ENCODE results near the gene TPX2.

TPX2 gene

DNA sequence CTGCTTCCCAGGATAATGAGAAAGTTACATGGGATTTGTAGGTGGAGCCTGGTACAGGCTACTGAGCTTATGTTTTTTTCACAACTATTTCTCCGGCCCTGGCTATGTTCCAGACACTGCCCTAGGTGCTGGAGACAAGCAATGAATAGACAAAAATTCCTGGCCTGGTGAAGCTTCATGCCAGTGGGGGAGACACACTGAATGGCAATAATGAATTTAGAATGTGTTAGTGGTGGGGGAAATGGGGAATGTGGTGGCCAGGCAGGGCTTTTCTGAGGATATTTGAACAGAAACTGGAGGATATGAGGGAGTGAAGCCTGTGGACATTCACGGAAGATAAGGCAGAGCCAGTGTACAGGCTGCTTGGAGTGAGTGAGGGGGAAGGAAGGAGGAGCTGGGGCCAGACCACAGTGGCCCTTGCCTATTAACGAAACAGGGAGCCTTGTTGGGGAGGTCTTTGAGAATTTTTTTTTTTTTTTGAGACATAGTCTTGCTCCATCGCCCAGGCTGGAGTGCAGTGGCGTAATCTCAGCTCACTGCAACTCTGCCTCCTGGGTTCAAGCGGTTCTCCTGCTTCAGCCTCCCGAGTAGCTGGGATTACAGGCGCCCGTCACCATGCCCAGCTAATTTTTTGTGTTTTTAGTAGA is 99.7 kb downstream of the TPX2 start:
- peak overlapping the region; percentile 68 for H3K27ac ChIP-seq (ENCODE audit: low read depth, low read length, severe bottlenecking)
- H3K4me1 ChIP-seq (ENCODE audit: control insufficient read depth, insufficient read depth, low read length, poor library complexity, severe bottlenecking): peaks cover 65% of the 10 kb centered on the region
- WGBS, 2 experiments (ENCODE audit: insufficient coverage in 2 of 2): 92 to 93% methylated on average over 2 to 6 of the region's 9 CpGs
- H3K4me3 ChIP-seq (ENCODE audit: extremely low read depth, insufficient read depth, low read length, poor library complexity, severe bottlenecking): no peak overlapping the region
- no peaks in the 10 kb centered on the region for H3K36me3 ChIP-seq (ENCODE audit: control insufficient read depth, insufficient read depth, low read length)
- H3K9me3 ChIP-seq (ENCODE audit: control insufficient read depth, low read length): no peaks in the 10 kb centered on the region

GRCh38 chr20:31839782-31840487 is 100.8 kb downstream of the TPX2 start:
- Histone ChIP-seq H3K36me3 (ENCODE audit: control insufficient read depth, insufficient read depth, low read length) (no peaks in the 10 kb centered on the region), H3K9me3 (ENCODE audit: control insufficient read depth, low read length) (no peaks in the 10 kb centered on the region), H3K27ac (ENCODE audit: low read depth, low read length, severe bottlenecking) (no peak overlapping the region), H3K4me1 (ENCODE audit: control insufficient read depth, insufficient read depth, low read length, poor library complexity, severe bottlenecking) (peaks cover 58% of the 10 kb centered on the region), H3K4me3 (ENCODE audit: extremely low read depth, insufficient read depth, low read length, poor library complexity, severe bottlenecking) (no peak overlapping the region)
- 85 to 86% methylated on average over 2 of the region's 5 CpGs for WGBS, 2 experiments (ENCODE audit: insufficient coverage in 2 of 2)

DNA sequence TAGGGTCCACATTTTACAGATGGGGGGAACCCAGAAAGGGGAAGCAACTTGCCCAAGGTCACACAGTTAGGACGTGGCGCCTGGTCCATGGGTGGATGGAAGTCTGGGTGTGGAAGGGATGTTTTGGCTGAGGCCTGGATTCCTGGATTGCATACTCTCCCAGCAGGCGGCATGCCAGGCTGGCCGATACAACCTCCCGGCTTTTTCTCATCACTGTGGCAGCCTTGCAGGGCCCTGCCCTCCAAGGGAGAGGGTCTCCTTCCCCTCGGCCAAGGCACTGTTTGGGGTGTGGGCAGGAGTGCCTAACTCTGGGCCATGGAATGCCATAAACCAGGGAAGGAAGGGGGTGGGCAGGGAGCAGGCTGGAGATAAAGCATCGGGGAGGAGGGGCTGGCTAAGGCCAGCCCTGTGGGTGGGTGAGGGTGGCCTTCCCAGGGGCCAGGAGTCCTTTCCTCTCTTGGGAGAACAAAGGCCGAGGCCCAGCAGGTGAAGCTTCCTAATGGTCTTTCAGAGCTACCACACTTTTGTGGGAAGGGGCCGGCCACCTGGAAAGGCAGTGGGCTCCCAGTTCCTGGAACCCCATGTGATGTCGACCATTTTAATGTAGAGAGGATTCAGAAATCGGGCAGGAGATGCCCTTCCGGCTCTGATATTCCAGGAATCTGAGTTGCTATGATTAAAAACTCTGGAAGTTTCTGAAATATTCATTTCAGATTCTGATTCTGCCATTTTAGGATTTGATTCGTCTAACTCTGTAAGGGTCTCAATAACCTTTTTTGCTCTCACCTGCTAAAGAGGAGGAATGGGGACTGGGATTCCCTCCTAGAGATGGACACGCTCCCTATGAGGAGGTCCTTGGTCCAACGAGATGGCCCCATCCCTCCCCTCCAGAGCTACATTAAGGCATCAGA is 102.1 kb downstream of the TPX2 start:
- peaks cover 57% of the 10 kb centered on the region for H3K4me1 ChIP-seq (ENCODE audit: control insufficient read depth, insufficient read depth, low read length, poor library complexity, severe bottlenecking)
- H3K36me3 ChIP-seq (ENCODE audit: control insufficient read depth, insufficient read depth, low read length): no peaks in the 10 kb centered on the region
- H3K9me3 ChIP-seq (ENCODE audit: control insufficient read depth, low read length): no peaks in the 10 kb centered on the region
- no peak overlapping the region for H3K4me3 ChIP-seq (ENCODE audit: extremely low read depth, insufficient read depth, low read length, poor library complexity, severe bottlenecking)
- H3K27ac ChIP-seq (ENCODE audit: low read depth, low read length, severe bottlenecking): no peak overlapping the region
- 88 to 93% methylated on average over 8 to 12 of the region's 15 CpGs for WGBS, 2 experiments (ENCODE audit: insufficient coverage in 2 of 2)

- no peak overlapping the region for H3K27ac ChIP-seq (ENCODE audit: low read depth, low read length, severe bottlenecking)
- WGBS, 2 experiments (ENCODE audit: insufficient coverage in 2 of 2): 95 to 97% methylated on average over 4 to 7 of the region's 8 CpGs
- H3K4me3 ChIP-seq (ENCODE audit: extremely low read depth, insufficient read depth, low read length, poor library complexity, severe bottlenecking): no peak overlapping the region
- H3K9me3 ChIP-seq (ENCODE audit: control insufficient read depth, low read length): no peaks in the 10 kb centered on the region
- H3K36me3 ChIP-seq (ENCODE audit: control insufficient read depth, insufficient read depth, low read length): no peaks in the 10 kb centered on the region
- peaks cover 50% of the 10 kb centered on the region for H3K4me1 ChIP-seq (ENCODE audit: control insufficient read depth, insufficient read depth, low read length, poor library complexity, severe bottlenecking)
These were observed 102.8 kb downstream of the TPX2 start for GRCh38 chr20:31841928-31842327.

DNA sequence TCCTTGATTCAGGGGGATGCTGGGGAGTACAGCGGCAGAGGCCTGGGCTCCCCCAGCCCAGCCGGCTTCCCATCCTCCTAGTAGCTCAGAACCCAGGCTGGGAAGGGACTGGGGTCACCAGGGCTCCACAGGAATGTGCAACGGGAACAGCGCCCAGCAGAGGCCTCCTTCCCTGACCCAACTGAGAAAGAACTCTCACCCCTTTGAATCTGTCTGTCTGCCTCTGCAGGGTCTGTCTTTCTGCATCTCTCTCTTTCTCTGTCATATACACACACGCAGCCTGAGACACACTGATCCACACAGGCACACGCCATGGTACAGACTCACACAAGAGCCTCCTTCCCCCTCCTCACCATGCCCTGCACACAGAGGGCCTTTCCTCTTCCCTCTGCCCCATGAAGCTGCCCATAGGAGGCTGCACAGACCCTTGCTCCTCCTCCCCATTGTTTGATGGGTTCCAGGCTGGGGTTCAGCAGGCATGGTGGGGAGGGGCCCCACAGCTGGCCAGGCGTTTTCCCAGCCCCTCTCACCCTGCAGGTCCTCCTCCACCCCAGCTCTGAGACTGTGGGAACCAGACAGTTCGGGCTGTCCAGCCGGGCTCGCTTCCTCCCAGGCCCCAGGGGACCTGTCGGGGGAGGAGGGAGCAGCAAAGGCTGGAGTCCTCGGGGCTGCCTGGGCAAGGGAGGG is 103.5 kb downstream of the TPX2 start:
- H3K27ac ChIP-seq (ENCODE audit: low read depth, low read length, severe bottlenecking): peak overlapping the region; percentile 53
- H3K4me1 ChIP-seq (ENCODE audit: control insufficient read depth, insufficient read depth, low read length, poor library complexity, severe bottlenecking): peaks cover 43% of the 10 kb centered on the region
- 52 to 73% methylated on average over 4 to 6 of the region's 12 CpGs for WGBS, 2 experiments (ENCODE audit: insufficient coverage in 2 of 2)
- no peaks in the 10 kb centered on the region for H3K36me3 ChIP-seq (ENCODE audit: control insufficient read depth, insufficient read depth, low read length)
- H3K4me3 ChIP-seq (ENCODE audit: extremely low read depth, insufficient read depth, low read length, poor library complexity, severe bottlenecking): no peak overlapping the region
- H3K9me3 ChIP-seq (ENCODE audit: control insufficient read depth, low read length): no peaks in the 10 kb centered on the region

DNA sequence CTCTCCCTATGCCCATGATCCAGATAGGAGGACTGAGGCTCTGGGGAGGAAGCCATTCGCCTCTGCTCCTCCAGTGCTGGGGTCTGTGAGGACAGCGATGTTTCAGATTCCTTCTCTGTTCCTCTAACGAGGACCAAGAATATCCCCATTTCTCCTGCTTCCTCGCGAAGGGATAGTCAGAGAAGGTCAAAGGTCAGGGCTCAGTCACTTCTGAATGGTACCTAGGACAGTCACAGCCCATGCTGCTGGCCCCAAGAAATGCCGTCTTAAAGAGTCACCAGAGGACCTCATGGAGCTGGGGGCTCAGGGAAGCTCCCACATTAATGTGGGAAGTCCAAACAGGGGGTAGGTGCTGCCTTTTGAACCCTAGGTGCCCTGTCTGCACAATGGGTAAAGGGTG is 104.2 kb downstream of the TPX2 start:
- H3K27ac ChIP-seq (ENCODE audit: low read depth, low read length, severe bottlenecking): no peak overlapping the region
- H3K36me3 ChIP-seq (ENCODE audit: control insufficient read depth, insufficient read depth, low read length): no peaks in the 10 kb centered on the region
- H3K4me1 ChIP-seq (ENCODE audit: control insufficient read depth, insufficient read depth, low read length, poor library complexity, severe bottlenecking): peaks cover 38% of the 10 kb centered on the region

GRCh38 chr20:31843881-31844280 is 104.8 kb downstream of the TPX2 start:
- WGBS, 2 experiments (ENCODE audit: insufficient coverage in 2 of 2): 94 to 100% methylated on average over 4 to 5 of the region's 5 CpGs
- no peak overlapping the region for H3K27ac ChIP-seq (ENCODE audit: low read depth, low read length, severe bottlenecking)

More for the DNA sequence above, 104.2 kb downstream of the TPX2 start:
- Histone ChIP-seq H3K9me3 (ENCODE audit: control insufficient read depth, low read length) (no peaks in the 10 kb centered on the region), H3K4me3 (ENCODE audit: extremely low read depth, insufficient read depth, low read length, poor library complexity, severe bottlenecking) (no peak overlapping the region)
- WGBS, 2 experiments (ENCODE audit: insufficient coverage in 2 of 2): 83 to 90% methylated on average over 6 of the region's 6 CpGs

DNA sequence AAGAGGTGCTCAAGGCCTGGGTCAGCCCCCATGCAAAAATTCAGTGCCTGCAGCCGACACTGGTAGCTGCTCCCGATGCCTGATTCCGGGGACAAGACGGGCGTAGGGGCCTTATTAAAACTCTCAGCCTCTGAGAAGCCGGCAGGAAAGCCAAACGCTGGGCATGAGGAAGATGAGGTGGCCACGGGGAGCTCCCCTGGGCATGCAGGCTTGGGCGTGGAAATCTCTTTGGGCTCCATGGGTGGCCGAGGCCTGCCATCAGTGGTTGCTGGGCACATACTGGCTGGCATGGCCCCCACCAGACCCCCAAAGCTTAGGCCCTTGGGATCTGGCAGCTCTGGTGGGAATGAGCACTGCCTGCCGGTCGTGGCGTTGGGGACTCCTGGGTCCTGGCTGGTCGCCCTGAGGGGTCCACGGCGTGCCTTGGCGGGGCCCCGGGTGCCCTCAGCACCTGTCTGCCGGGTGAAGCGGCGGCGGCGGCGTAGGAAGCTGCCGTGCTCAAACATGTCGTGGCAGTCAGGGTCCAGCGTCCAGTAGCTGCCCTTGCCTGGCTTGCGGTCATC is 105.7 kb downstream of the TPX2 start:
- no peak overlapping the region for H3K4me3 ChIP-seq (ENCODE audit: extremely low read depth, insufficient read depth, low read length, poor library complexity, severe bottlenecking)
- H3K4me1 ChIP-seq (ENCODE audit: control insufficient read depth, insufficient read depth, low read length, poor library complexity, severe bottlenecking): peaks cover 33% of the 10 kb centered on the region
- H3K27ac ChIP-seq (ENCODE audit: low read depth, low read length, severe bottlenecking): no peak overlapping the region
- H3K9me3 ChIP-seq (ENCODE audit: control insufficient read depth, low read length): no peaks in the 10 kb centered on the region
- 95% methylated on average over 27 to 28 of the region's 28 CpGs for WGBS, 2 experiments (ENCODE audit: insufficient coverage in 2 of 2)
- H3K36me3 ChIP-seq (ENCODE audit: control insufficient read depth, insufficient read depth, low read length): no peaks in the 10 kb centered on the region

More at GRCh38 chr20:31843881-31844280, 104.8 kb downstream of the TPX2 start:
- Histone ChIP-seq H3K4me3 (ENCODE audit: extremely low read depth, insufficient read depth, low read length, poor library complexity, severe bottlenecking) (no peak overlapping the region), H3K36me3 (ENCODE audit: control insufficient read depth, insufficient read depth, low read length) (no peaks in the 10 kb centered on the region), H3K4me1 (ENCODE audit: control insufficient read depth, insufficient read depth, low read length, poor library complexity, severe bottlenecking) (peaks cover 33% of the 10 kb centered on the region), H3K9me3 (ENCODE audit: control insufficient read depth, low read length) (no peaks in the 10 kb centered on the region)

GRCh38 chr20:31845300-31845863 is 106.3 kb downstream of the TPX2 start, which contains the start of gene FOXS1:
Gene FOXS1 (minus strand): TSS chr20:31845604. CDS start chr20:31845542, 62 bp downstream.
- no peak within 1 kb of the TSS for H3K27ac ChIP-seq (ENCODE audit: low read depth, low read length, severe bottlenecking)
- no peaks in the 10 kb centered on the region for H3K36me3 ChIP-seq (ENCODE audit: control insufficient read depth, insufficient read depth, low read length)
- no peak within 1 kb of the TSS for H3K4me3 ChIP-seq (ENCODE audit: extremely low read depth, insufficient read depth, low read length, poor library complexity, severe bottlenecking)
- H3K4me1 ChIP-seq (ENCODE audit: control insufficient read depth, insufficient read depth, low read length, poor library complexity, severe bottlenecking): peaks cover 33% of the 10 kb centered on the region
- 71 to 74% methylated on average over 10 to 17 of the region's 21 CpGs for WGBS, 2 experiments (ENCODE audit: insufficient coverage in 2 of 2)
- H3K9me3 ChIP-seq (ENCODE audit: control insufficient read depth, low read length): no peaks in the 10 kb centered on the region

DNA sequence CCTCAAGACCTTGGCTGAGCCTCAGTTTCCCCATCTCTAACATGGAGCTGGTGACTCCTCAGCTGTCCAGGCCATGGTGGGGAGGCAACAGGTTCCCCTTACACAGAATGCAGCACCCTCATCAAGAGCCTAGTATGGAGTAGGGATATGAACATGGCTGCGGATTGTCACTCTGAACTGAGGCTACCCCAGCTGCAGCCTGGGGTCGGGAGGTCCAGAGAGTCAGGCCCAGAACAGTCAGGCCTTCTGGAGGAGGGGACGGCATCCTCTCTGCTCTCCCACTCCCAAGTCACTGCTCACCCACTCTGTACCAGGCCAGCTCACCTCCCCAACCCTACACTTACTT is 107.7 kb downstream of the TPX2 start:
- Histone ChIP-seq H3K36me3 (ENCODE audit: control insufficient read depth, insufficient read depth, low read length) (no peaks in the 10 kb centered on the region), H3K9me3 (ENCODE audit: control insufficient read depth, low read length) (no peaks in the 10 kb centered on the region), H3K4me1 (ENCODE audit: control insufficient read depth, insufficient read depth, low read length, poor library complexity, severe bottlenecking) (peaks cover 23% of the 10 kb centered on the region), H3K27ac (ENCODE audit: low read depth, low read length, severe bottlenecking) (no peak overlapping the region), H3K4me3 (ENCODE audit: extremely low read depth, insufficient read depth, low read length, poor library complexity, severe bottlenecking) (no peak overlapping the region)
- WGBS, 2 experiments (ENCODE audit: insufficient coverage in 2 of 2): 70 to 80% methylated on average over 2 of the region's 3 CpGs
